Breast epithelium (tissue), 4 donors: ENCODE results near the gene MYO1H. TPM values are rescaled to one million over a fixed set of nuclear protein-coding genes. Genes with fewer than 3 reads are reported as not detected.
A peak's percentile ranks its signal among the peaks of the same experiment; 100 is the strongest.

ENCODE experiments used
- DNase-seq, 2 donors: peaks; one replicate each; pipeline ENCODE4 v3.0.0-alpha.2; 2019; ENCODE audit warnings: low spot score in 2 of 2
- H3K27ac ChIP-seq, 2 donors: fragments of 200-600 bp; sonication (generic) in 1 of 2; one replicate each; pipeline ENCODE4 v1.5.1; 2016 to 2019; ENCODE audit warnings: mild to moderate bottlenecking in 1 of 2
- H3K27me3 ChIP-seq, 2 donors: fragments of 200-600 bp; sonication (generic) in 1 of 2; one replicate each; pipeline versions ENCODE4 v1.5.1 to v1.6.0; 2017 to 2019; ENCODE audit warnings: control low read depth in 1 of 2, mild to moderate bottlenecking in 1 of 2
- H3K36me3 ChIP-seq: fragments of 200-600 bp; one replicate; pipeline ENCODE4 v1.5.1; 2019
- H3K4me1 ChIP-seq, 2 donors: fragments of 200-600 bp; sonication (generic); one replicate each; pipeline ENCODE4 v1.5.1; 2016 to 2019; ENCODE audit warnings: control low read depth in 1 of 2
- H3K4me3 ChIP-seq, 3 donors: fragments of 200-600 bp; sonication (generic); 1 replicate in 2 of 3; 2 replicates in 1 of 3; pipeline ENCODE4 v1.5.1; 2016 to 2019; ENCODE audit warnings: mild to moderate bottlenecking in 3 of 3, moderate library complexity in 2 of 3
- H3K9me3 ChIP-seq, 2 donors: fragments of 200-600 bp; sonication (generic) in 1 of 2; one replicate each; pipeline ENCODE4 v1.5.1; 2016 to 2019; ENCODE audit warnings: control low read depth in 1 of 2
- CTCF ChIP-seq, 3 donors: fragments of 450-650 bp; IDR thresholded peaks; one replicate each; pipeline ENCODE4 v1.5.1; 2016 to 2017; ENCODE audit warnings: antibody characterized with exemption in 3 of 3, mild to moderate bottlenecking in 3 of 3, moderate library complexity in 3 of 3
- POLR2A ChIP-seq: fragments of 450-650 bp; IDR thresholded peaks from one replicate; pipeline ENCODE4 v1.6.1; 2016; ENCODE audit warnings: antibody characterized with exemption, mild to moderate bottlenecking, moderate library complexity
- POLR2AphosphoS5 ChIP-seq, 3 donors: sonication (generic); formaldehyde crosslinking; IDR thresholded peaks; one replicate each; pipeline ENCODE4 v1.6.1; 2017; ENCODE audit warnings: antibody characterized with exemption in 3 of 3
- intact Hi-C: fragments of 100-400 bp; cut with DNase I; formaldehyde crosslinking; loops from one replicate; pipeline ENCODE4 v1.15.1; 2023; ENCODE audit warnings: low total_unique reads
- total RNA-seq, 3 donors: library from RNA; depleted of rRNA; stranded (reverse); fragments of >200 nt; gene quantifications; one replicate each; pipeline ENCODE4 v1.1.0, GENCODE V29; 2016

Gene MYO1H
- total RNA-seq, 3 donors from 2014 or later, result under 0.01 to 2.0 (median 0.16) TPM

GRCh38 chr12:109477185-109477962, 129.7 kb downstream of the MYO1H start, which contains the start of the genes KCTD10 and UBE3B:
KCTD10 (minus strand) TSS chr12:109477300; CDS start chr12:109477262, 38 bp downstream.
UBE3B (plus strand) TSS chr12:109477634; CDS start chr12:109483552, 5,918 bp downstream.
- peaks cover 4 to 6% of the 10 kb centered on the region in 2 donors for H3K4me1 ChIP-seq
- peak; percentile 82 to 85 for DNase-seq
- H3K9me3 ChIP-seq, result no peaks in the 10 kb centered on the region
- H3K4me3 ChIP-seq, result peak within 1 kb of the TSS; percentile 93 to 96 (median 96)
- H3K27ac ChIP-seq, result peak within 1 kb of the TSS; percentile 98 to 99
- intact Hi-C loops, result no loop called here
- no peaks in the 10 kb centered on the region for H3K27me3 ChIP-seq
- TF ChIP-seq POLR2AphosphoS5 (IDR thresholded peaks at IDR 0.05) (peak; percentile 84 to 91 (median 88)), CTCF (IDR thresholded peaks at IDR 0.05) (peak in 2 of 3 donors; percentile 36 to 39), POLR2A (no peak)
- no peaks in the 10 kb centered on the region for H3K36me3 ChIP-seq

- Histone ChIP-seq H3K4me3 (peak overlapping the region; percentile 93 to 96 (median 96)), H3K4me1 (peaks cover 4 to 6% of the 10 kb centered on the region in 2 donors), H3K27ac (peak overlapping the region; percentile 98 to 99), H3K27me3 (no peaks in the 10 kb centered on the region), H3K9me3 (no peaks in the 10 kb centered on the region), H3K36me3 (no peaks in the 10 kb centered on the region)
- TF ChIP-seq POLR2A (no peak), POLR2AphosphoS5 (IDR thresholded peaks at IDR 0.05) (no peak), CTCF (IDR thresholded peaks at IDR 0.05) (no peak)
- intact Hi-C loops, result no loop called here
- no peak for DNase-seq
Observed at GRCh38 chr12:109477963-109478315, 130.2 kb downstream of the MYO1H start.

- no peak for DNase-seq
- Histone ChIP-seq H3K9me3 (no peaks in the 10 kb centered on the region), H3K27ac (no peak overlapping the region), H3K4me3 (no peak overlapping the region), H3K36me3 (peaks cover 9% of the 10 kb centered on the region), H3K27me3 (no peaks in the 10 kb centered on the region), H3K4me1 (peaks cover 4 to 6% of the 10 kb centered on the region in 2 donors)
- TF ChIP-seq POLR2A (no peak), CTCF (IDR thresholded peaks at IDR 0.05) (no peak)
- intact Hi-C loops, result no loop called here
Observed at GRCh38 chr12:109479761-109480160, 132.1 kb downstream of the MYO1H start.

GRCh38 chr12:109480356-109480755, 132.7 kb downstream of the MYO1H start:
- H3K4me3 ChIP-seq, result no peak overlapping the region
- H3K9me3 ChIP-seq, result no peaks in the 10 kb centered on the region
- no peaks in the 10 kb centered on the region for H3K27me3 ChIP-seq
- DNase-seq, result no peak
- H3K36me3 ChIP-seq, result peaks cover 9% of the 10 kb centered on the region
- intact Hi-C loops, result no loop called here
- peaks cover 4 to 6% of the 10 kb centered on the region in 2 donors for H3K4me1 ChIP-seq
- no peak for TF ChIP-seq POLR2A
- no peak for TF ChIP-seq POLR2AphosphoS5 (IDR thresholded peaks at IDR 0.05)
- TF ChIP-seq CTCF (IDR thresholded peaks at IDR 0.05), result no peak
- no peak overlapping the region for H3K27ac ChIP-seq

GRCh38 chr12:109481863-109482262, 134.2 kb downstream of the MYO1H start:
- H3K36me3 ChIP-seq, result peaks cover 16% of the 10 kb centered on the region
- H3K4me1 ChIP-seq, result peaks cover 4 to 6% of the 10 kb centered on the region in 2 donors
- intact Hi-C loops, result no loop called here
- no peak for DNase-seq
- H3K9me3 ChIP-seq, result no peaks in the 10 kb centered on the region
- no peak overlapping the region for H3K4me3 ChIP-seq
- TF ChIP-seq CTCF (IDR thresholded peaks at IDR 0.05) (no peak), POLR2AphosphoS5 (IDR thresholded peaks at IDR 0.05) (no peak), POLR2A (no peak)
- no peak overlapping the region for H3K27ac ChIP-seq
- no peaks in the 10 kb centered on the region for H3K27me3 ChIP-seq
